Astrocyte (in vitro differentiated cells and primary cell): Measurements from ENCODE around the gene SLC22A14. TPM values are rescaled to one million over a fixed set of nuclear protein-coding genes. Genes with fewer than 3 reads are reported as not detected.

ENCODE experiments used
- DNase-seq: peaks from one replicate; pipeline ENCODE4 v3.0.0-alpha.2; 2010; ENCODE audit warnings: low read depth
- FAIRE-seq: peaks from 2 replicates; lab custom pipeline; 2011; peaks lifted over from hg19 to GRCh38; lab: Jason Lieb, UNC
- H2AFZ ChIP-seq: 2 replicates; pipeline ENCODE4 v1.6.0; 2012; ENCODE audit warnings: low read depth, low read length, inconsistent platforms
- H3K27ac ChIP-seq: 2 replicates; pipeline ENCODE4 v1.5.1; 2011; ENCODE audit warnings: low read depth, low read length, inconsistent platforms
- H3K27me3 ChIP-seq: 2 replicates; pipeline ENCODE4 v1.6.0; 2011; ENCODE audit warnings: low read length, inconsistent platforms; ENCODE audit not compliant: insufficient read depth
- H3K36me3 ChIP-seq: 2 replicates; pipeline ENCODE4 v1.5.1; 2011; ENCODE audit warnings: low read length, inconsistent platforms; ENCODE audit not compliant: insufficient read depth
- H3K4me1 ChIP-seq: 2 replicates; pipeline ENCODE4 v1.5.1; 2011; ENCODE audit warnings: low read length, inconsistent platforms; ENCODE audit not compliant: insufficient read depth
- H3K4me2 ChIP-seq: 2 replicates; pipeline ENCODE4 v1.6.0; 2012; ENCODE audit warnings: low read length, inconsistent platforms
- H3K4me3 ChIP-seq: 2 replicates; pipeline ENCODE4 v1.5.1; 2011; ENCODE audit warnings: low read depth, mild to moderate bottlenecking, low read length, inconsistent platforms; ENCODE audit not compliant: insufficient read depth
- H3K79me2 ChIP-seq: 2 replicates; pipeline ENCODE4 v1.6.0; 2012; ENCODE audit warnings: mild to moderate bottlenecking, low read length, inconsistent platforms; ENCODE audit not compliant: insufficient read depth
- H3K9ac ChIP-seq: 2 replicates; pipeline ENCODE4 v1.6.0; 2012; ENCODE audit warnings: mild to moderate bottlenecking, low read length, inconsistent platforms
- H3K9me3 ChIP-seq: 2 replicates; pipeline ENCODE4 v1.5.1; 2012; ENCODE audit warnings: low read depth, mild to moderate bottlenecking, low read length, inconsistent platforms; ENCODE audit not compliant: insufficient read depth
- H4K20me1 ChIP-seq: 2 replicates; pipeline ENCODE4 v1.6.0; 2012; ENCODE audit warnings: low read length, inconsistent platforms; ENCODE audit not compliant: insufficient read depth
- H3K27ac Mint-ChIP-seq: one replicate; pipeline ENCODE4 v1.8.0; 2021; ENCODE audit warnings: mild to moderate bottlenecking, mixed read lengths; ENCODE audit not compliant: unreplicated experiment
- H3K27me3 Mint-ChIP-seq: one replicate; pipeline ENCODE4 v1.8.0; 2021; ENCODE audit warnings: low read depth, mixed read lengths; ENCODE audit not compliant: unreplicated experiment
- H3K36me3 Mint-ChIP-seq: one replicate; pipeline ENCODE4 v1.8.0; 2021; ENCODE audit warnings: low read depth, mixed read lengths; ENCODE audit not compliant: unreplicated experiment
- H3K4me1 Mint-ChIP-seq: one replicate; pipeline ENCODE4 v1.8.0; 2021; ENCODE audit warnings: low read depth, mixed read lengths; ENCODE audit not compliant: unreplicated experiment
- H3K4me3 Mint-ChIP-seq: one replicate; pipeline ENCODE4 v1.8.0; 2021; ENCODE audit warnings: mild to moderate bottlenecking, moderate library complexity, mixed read lengths; ENCODE audit not compliant: unreplicated experiment
- H3K9me3 Mint-ChIP-seq: one replicate; pipeline ENCODE4 v1.8.0; 2021; ENCODE audit warnings: mild to moderate bottlenecking, mixed read lengths; ENCODE audit not compliant: unreplicated experiment
- EZH2 ChIP-seq: IDR thresholded peaks from 2 replicates; pipeline ENCODE4 v1.6.1; 2012; ENCODE audit warnings: mild to moderate bottlenecking, low read length, inconsistent platforms; ENCODE audit not compliant: insufficient read depth
- total RNA-seq: library from RNA; stranded (reverse); gene quantifications from 2 replicates; pipeline ENCODE4 v1.2.1, GENCODE V29; 2021
- TF ChIP-seq, protein P1 (sequence below): IDR thresholded peaks from 2 replicates; pipeline ENCODE4 v1.5.1; 2011; ENCODE audit warnings: low read depth, mild to moderate bottlenecking, inconsistent platforms, low read length, moderate library complexity; ENCODE audit not compliant: insufficient read depth

The SLC22A14 gene
- total RNA-seq, 1 donor from 2014 or later = 0.45 TPM

DNA sequence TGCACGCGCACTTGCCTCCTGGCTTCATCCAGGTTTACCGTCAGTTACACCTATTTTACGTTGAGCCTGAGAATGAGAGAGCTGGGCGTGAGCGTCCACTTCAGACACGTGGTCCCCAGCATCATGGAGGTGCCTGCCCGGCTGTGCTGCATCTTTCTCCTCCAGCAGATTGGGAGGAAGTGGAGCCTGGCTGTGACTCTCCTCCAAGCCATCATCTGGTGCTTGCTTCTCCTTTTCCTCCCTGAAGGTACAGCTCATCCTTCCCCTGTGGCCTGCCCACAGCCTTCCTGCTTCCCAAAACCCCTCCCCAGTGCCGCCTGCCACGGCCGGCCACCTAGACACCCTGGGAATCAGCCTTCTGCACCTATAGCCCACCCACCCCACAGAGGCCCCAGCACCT lies 31.6 kb downstream of the SLC22A14 start:
- H3K27me3 ChIP-seq = no peaks in the 10 kb centered on the region
- H3K36me3 Mint-ChIP-seq = peaks cover 33% of the 10 kb centered on the region
- no peaks in the 10 kb centered on the region for H4K20me1 ChIP-seq
- H3K27ac ChIP-seq = no peak overlapping the region
- H3K4me2 ChIP-seq = no peak overlapping the region
- FAIRE-seq = no peak
- H3K4me1 Mint-ChIP-seq = no peaks in the 10 kb centered on the region
- peaks cover 11% of the 10 kb centered on the region for H3K9me3 Mint-ChIP-seq
- TF ChIP-seq, protein P1, sequence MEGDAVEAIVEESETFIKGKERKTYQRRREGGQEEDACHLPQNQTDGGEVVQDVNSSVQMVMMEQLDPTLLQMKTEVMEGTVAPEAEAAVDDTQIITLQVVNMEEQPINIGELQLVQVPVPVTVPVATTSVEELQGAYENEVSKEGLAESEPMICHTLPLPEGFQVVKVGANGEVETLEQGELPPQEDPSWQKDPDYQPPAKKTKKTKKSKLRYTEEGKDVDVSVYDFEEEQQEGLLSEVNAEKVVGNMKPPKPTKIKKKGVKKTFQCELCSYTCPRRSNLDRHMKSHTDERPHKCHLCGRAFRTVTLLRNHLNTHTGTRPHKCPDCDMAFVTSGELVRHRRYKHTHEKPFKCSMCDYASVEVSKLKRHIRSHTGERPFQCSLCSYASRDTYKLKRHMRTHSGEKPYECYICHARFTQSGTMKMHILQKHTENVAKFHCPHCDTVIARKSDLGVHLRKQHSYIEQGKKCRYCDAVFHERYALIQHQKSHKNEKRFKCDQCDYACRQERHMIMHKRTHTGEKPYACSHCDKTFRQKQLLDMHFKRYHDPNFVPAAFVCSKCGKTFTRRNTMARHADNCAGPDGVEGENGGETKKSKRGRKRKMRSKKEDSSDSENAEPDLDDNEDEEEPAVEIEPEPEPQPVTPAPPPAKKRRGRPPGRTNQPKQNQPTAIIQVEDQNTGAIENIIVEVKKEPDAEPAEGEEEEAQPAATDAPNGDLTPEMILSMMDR = no peak
- no peak for TF ChIP-seq EZH2
- no peaks in the 10 kb centered on the region for H3K9me3 ChIP-seq
- no peak overlapping the region for H3K9ac ChIP-seq
- H3K36me3 ChIP-seq = no peaks in the 10 kb centered on the region
- no peaks in the 10 kb centered on the region for H3K4me1 ChIP-seq
- no peak overlapping the region for H3K4me3 ChIP-seq
- H3K27ac Mint-ChIP-seq = no peak overlapping the region
- peaks cover 30% of the 10 kb centered on the region for H3K27me3 Mint-ChIP-seq
- H3K4me3 Mint-ChIP-seq = no peak overlapping the region
- no peaks in the 10 kb centered on the region for H3K79me2 ChIP-seq
- DNase-seq = no peak
- H2AFZ ChIP-seq = no peak overlapping the region

DNA sequence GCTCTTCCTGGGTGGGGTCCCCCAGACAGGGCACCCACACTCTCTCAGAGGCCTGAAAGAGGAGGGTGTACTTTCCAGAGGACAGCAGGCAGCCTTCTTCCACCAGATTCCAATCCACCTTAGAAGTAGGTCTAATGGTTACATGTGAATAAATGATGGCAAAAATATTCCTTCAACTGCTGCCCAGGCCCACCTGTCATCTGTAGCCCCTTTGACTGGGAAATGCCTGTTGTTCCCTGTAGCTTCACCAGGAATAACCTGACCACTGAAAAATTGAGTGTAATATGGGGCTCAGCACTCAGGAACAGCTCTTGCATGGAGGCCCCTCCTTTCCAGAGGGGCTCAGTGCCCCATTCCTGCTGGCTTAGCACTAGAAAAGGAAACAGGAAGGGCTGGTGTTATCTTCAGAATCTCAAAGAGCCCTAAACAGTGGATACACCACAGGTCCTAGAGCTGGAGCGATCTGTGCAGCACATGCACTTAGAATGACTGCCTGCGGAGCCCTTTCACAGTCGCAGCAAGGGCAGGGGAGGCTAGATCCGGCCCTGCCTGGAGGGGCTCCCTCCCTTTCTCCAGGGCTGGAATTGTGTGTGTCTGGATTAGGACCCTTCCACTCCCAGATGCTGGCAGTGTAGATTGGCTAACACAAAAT lies 32.1 kb downstream of the SLC22A14 start:
- H3K36me3 Mint-ChIP-seq = peaks cover 35% of the 10 kb centered on the region
- Histone ChIP-seq H2AFZ (no peak overlapping the region), H3K27ac (no peak overlapping the region), H3K4me1 (no peaks in the 10 kb centered on the region), H3K79me2 (no peaks in the 10 kb centered on the region), H3K4me3 (no peak overlapping the region), H3K4me2 (no peak overlapping the region), H3K9me3 (no peaks in the 10 kb centered on the region), H3K36me3 (no peaks in the 10 kb centered on the region), H4K20me1 (no peaks in the 10 kb centered on the region), H3K9ac (no peak overlapping the region), H3K27me3 (no peaks in the 10 kb centered on the region)
- no peak for FAIRE-seq
- H3K9me3 Mint-ChIP-seq = peaks cover 9% of the 10 kb centered on the region
- TF ChIP-seq, protein P1 = no peak
- no peak for TF ChIP-seq EZH2
- peaks cover 25% of the 10 kb centered on the region for H3K27me3 Mint-ChIP-seq
- H3K4me3 Mint-ChIP-seq = no peak overlapping the region
- no peak for DNase-seq
- H3K27ac Mint-ChIP-seq = no peak overlapping the region
- H3K4me1 Mint-ChIP-seq = no peaks in the 10 kb centered on the region

DNA sequence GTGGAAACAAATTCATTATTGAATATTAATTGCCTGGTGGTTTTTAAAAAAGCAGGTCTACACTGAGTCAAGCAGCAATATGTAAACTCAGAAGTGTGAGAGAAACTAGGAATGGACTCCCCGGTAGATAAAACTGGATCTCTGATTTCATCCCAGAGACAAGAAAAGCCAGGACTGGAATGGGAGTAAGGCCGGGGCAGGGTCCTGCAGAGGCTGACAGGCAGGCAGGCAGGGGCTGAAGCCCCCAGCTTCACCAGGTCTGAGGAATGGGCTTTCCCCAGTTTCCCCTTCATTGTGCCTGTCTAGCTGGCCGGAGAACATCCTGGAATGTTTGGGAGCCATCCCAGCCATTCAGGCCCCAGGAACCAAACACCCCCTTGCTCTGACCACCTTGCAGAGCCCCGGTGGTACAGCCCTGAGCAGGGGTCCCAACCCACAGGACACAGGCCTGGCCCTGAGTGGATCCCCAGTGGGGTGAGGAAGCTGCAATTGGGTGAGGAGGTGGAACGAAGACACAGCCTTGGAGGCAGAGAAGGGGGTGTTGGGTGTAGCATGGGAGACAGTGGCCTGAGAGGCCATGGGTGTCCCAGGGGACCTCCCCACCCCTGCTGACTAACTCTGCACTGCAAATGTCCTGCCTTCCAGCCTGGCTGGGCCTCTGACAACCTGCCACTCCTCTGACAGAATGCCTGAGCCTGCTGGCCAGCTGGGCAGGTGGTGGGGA lies 32.8 kb downstream of the SLC22A14 start:
- Histone ChIP-seq H3K9me3 (no peaks in the 10 kb centered on the region), H3K4me2 (no peak overlapping the region), H4K20me1 (no peaks in the 10 kb centered on the region), H3K27ac (no peak overlapping the region), H3K79me2 (no peaks in the 10 kb centered on the region), H3K27me3 (no peaks in the 10 kb centered on the region), H3K36me3 (no peaks in the 10 kb centered on the region), H2AFZ (no peak overlapping the region), H3K9ac (no peak overlapping the region), H3K4me3 (no peak overlapping the region), H3K4me1 (no peaks in the 10 kb centered on the region)
- no peak for DNase-seq
- TF ChIP-seq, protein P1 = no peak
- no peak for TF ChIP-seq EZH2
- Mint-ChIP-seq H3K4me3 (no peak overlapping the region), H3K27ac (no peak overlapping the region), H3K9me3 (peaks cover 6% of the 10 kb centered on the region), H3K36me3 (peaks cover 35% of the 10 kb centered on the region), H3K27me3 (peaks cover 18% of the 10 kb centered on the region), H3K4me1 (no peaks in the 10 kb centered on the region)
- FAIRE-seq = no peak
